Activated naive CD8-positive, alpha-beta T cell treated with anti-CD3 and anti-CD28 coated beads, Interleukin-2, amount 10 ng/mL, durations not matched to agents 7 days and 5 days (primary cell): ENCODE measurements around the gene MGA. TPM values are rescaled to one million over a fixed set of nuclear protein-coding genes. Genes with fewer than 3 reads are reported as not detected.
"Not testable (repeated sequence)": the region's sequence is repeated elsewhere in the genome, so short reads cannot be mapped to it uniquely, and the experiment has no call there.

Experiments used
- ATAC-seq: fragments of 150-1000 bp; cut with Tn5 transposase; one replicate; pipeline ENCODE4 v1.10.0; 2021; ENCODE audit warnings: low read depth, moderate library complexity
- POLR2A ChIA-PET: fragments of 350-600 bp; sonication (Branson Sonifier 250); formaldehyde crosslinking; loops from one replicate; lab custom pipeline; 2021; ENCODE audit warnings: antibody characterized with exemption; lab: Charles Lee
- DNase-seq: peaks from one replicate; pipeline ENCODE4 v3.0.0; 2021
- H3K27ac Mint-ChIP-seq: one replicate; pipeline ENCODE4 v1.8.0; 2022; ENCODE audit warnings: mild to moderate bottlenecking, mixed read lengths
- H3K27me3 Mint-ChIP-seq: one replicate; pipeline ENCODE4 v1.8.0; 2022; ENCODE audit warnings: mild to moderate bottlenecking, moderate library complexity, mixed read lengths
- H3K36me3 Mint-ChIP-seq: one replicate; pipeline ENCODE4 v1.8.0; 2021; ENCODE audit warnings: mild to moderate bottlenecking, mixed read lengths
- H3K4me1 Mint-ChIP-seq: one replicate; pipeline ENCODE4 v1.8.0; 2021; ENCODE audit warnings: mixed read lengths
- H3K4me3 Mint-ChIP-seq: one replicate; pipeline ENCODE4 v1.8.0; 2022; ENCODE audit warnings: mild to moderate bottlenecking, moderate library complexity, mixed read lengths
- H3K9me3 Mint-ChIP-seq: one replicate; pipeline ENCODE4 v1.8.0; 2021; ENCODE audit warnings: mixed read lengths
- total RNA-seq, 2 experiments: library from RNA; stranded (reverse); gene quantifications; one replicate each; pipeline ENCODE4 v1.2.3, GENCODE V29; 2021

MGA gene
- total RNA-seq, 2 experiments from 2014 or later = 43.1 to 46.2 TPM

GRCh38 chr15:41695750-41696436 is 35.7 kb downstream of the MGA start:
- H3K4me3 Mint-ChIP-seq = peak overlapping the region; percentile 62
- H3K27ac Mint-ChIP-seq = peak overlapping the region; percentile 85
- peaks cover 19% of the 10 kb centered on the region for H3K4me1 Mint-ChIP-seq
- no peaks in the 10 kb centered on the region for H3K9me3 Mint-ChIP-seq
- ATAC-seq (peak; percentile 99), DNase-seq (no peak)
- H3K27me3 Mint-ChIP-seq = no peaks in the 10 kb centered on the region
- POLR2A ChIA-PET = interaction anchor here (0.9 to 1.2 kb wide), 6 partner anchors 35 to 277 kb away, joined by 3 to 7 read pairs (median 4); partner anchors contain the start of genes MAPKBP1, MGA and RPAP1
- peaks cover 17% of the 10 kb centered on the region for H3K36me3 Mint-ChIP-seq

DNA sequence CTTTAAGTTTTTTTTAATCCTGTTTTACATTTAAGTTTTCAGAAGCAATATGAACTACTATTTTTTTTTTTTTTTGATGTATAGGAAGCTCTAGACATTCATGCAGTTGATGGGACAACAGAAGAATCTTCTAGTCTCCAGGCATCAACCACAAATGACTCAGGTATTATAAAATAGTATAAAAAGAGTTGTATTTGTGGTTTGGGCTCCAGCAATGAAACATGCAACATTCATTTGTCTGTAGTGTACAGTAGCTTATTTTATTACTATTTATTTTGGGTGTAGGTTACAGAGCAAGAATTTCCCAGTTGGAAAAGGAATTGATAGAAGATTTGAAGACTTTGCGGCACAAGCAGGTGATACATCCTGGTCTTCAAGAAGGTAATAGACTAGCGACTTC is 38.6 kb downstream of the MGA start:
- ATAC-seq (no peak), DNase-seq (no peak)
- Mint-ChIP-seq H3K4me1 (peaks cover 9% of the 10 kb centered on the region), H3K27me3 (no peaks in the 10 kb centered on the region), H3K36me3 (peaks cover 25% of the 10 kb centered on the region), H3K27ac (no peak overlapping the region), H3K9me3 (no peaks in the 10 kb centered on the region), H3K4me3 (no peak overlapping the region)
- POLR2A ChIA-PET = no interaction called here

DNA sequence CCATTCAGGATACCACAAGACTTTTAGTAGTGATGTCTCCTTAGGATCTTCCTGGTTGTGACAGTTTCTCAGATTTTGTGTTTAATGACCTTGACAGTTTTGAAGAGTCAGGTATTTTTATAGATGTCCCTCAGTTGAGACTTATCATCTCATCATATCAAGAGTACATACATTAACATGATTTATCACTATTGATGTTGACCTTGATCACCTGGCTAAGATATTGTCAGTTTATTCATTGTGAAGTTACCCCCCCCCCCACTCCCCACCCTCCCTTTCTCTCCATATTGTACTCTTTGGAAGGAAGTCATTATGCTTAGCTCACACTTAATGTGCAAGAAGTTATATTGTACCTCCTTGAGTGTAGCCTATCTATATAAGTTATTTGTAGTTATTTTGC is 42.9 kb downstream of the MGA start:
- no peak for ATAC-seq

GRCh38 chr15:41713047-41713446 is 52.8 kb downstream of the MGA start:
- H3K9me3 Mint-ChIP-seq = no peaks in the 10 kb centered on the region
- no peak overlapping the region for H3K27ac Mint-ChIP-seq
- no peak for DNase-seq
- no peak overlapping the region for H3K4me3 Mint-ChIP-seq
- POLR2A ChIA-PET = no interaction called here
- H3K36me3 Mint-ChIP-seq = peaks cover 13% of the 10 kb centered on the region
- no peaks in the 10 kb centered on the region for H3K27me3 Mint-ChIP-seq
- H3K4me1 Mint-ChIP-seq = no peaks in the 10 kb centered on the region
- ATAC-seq = no peak

More for the DNA sequence above, 42.9 kb downstream of the MGA start:
- H3K4me3 Mint-ChIP-seq = no peak overlapping the region
- no peaks in the 10 kb centered on the region for H3K4me1 Mint-ChIP-seq
- peaks cover 17% of the 10 kb centered on the region for H3K36me3 Mint-ChIP-seq
- POLR2A ChIA-PET = no interaction called here
- H3K27ac Mint-ChIP-seq = no peak overlapping the region
- no peaks in the 10 kb centered on the region for H3K27me3 Mint-ChIP-seq
- no peak for DNase-seq
- no peaks in the 10 kb centered on the region for H3K9me3 Mint-ChIP-seq

DNA sequence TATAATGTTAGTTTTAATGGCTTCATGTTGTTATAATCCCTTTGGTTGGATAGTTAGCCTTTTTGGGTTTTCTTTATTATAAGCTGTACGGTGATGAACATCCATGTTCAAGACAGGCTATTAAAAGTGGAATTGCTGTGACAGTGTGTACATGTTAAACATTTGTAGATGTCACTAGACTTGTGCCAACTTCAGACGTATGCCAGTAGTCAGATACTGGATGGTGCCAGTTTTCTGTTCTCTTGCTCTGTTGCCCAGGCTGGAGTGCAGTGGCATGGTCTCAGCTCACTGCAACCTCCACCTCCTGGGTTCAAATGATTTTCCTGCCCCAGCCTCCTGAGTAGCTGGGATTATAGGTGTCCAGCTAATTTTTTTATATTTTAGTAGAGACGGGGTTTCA is 54.1 kb downstream of the MGA start:
- ATAC-seq (no peak), DNase-seq (no peak)
- H3K27me3 Mint-ChIP-seq = no peaks in the 10 kb centered on the region
- POLR2A ChIA-PET = no interaction called here
- no peaks in the 10 kb centered on the region for H3K9me3 Mint-ChIP-seq
- no peaks in the 10 kb centered on the region for H3K4me1 Mint-ChIP-seq
- H3K4me3 Mint-ChIP-seq = no peak overlapping the region
- peaks cover 13% of the 10 kb centered on the region for H3K36me3 Mint-ChIP-seq
- H3K27ac Mint-ChIP-seq = no peak overlapping the region

GRCh38 chr15:41716864-41717263 is 56.7 kb downstream of the MGA start:
- Mint-ChIP-seq H3K27me3 (no peaks in the 10 kb centered on the region), H3K9me3 (no peaks in the 10 kb centered on the region), H3K27ac (no peak overlapping the region), H3K4me3 (no peak overlapping the region), H3K36me3 (peaks cover 6% of the 10 kb centered on the region), H3K4me1 (no peaks in the 10 kb centered on the region)
- ATAC-seq = no peak
- DNase-seq = no peak
- POLR2A ChIA-PET = no interaction called here

DNA sequence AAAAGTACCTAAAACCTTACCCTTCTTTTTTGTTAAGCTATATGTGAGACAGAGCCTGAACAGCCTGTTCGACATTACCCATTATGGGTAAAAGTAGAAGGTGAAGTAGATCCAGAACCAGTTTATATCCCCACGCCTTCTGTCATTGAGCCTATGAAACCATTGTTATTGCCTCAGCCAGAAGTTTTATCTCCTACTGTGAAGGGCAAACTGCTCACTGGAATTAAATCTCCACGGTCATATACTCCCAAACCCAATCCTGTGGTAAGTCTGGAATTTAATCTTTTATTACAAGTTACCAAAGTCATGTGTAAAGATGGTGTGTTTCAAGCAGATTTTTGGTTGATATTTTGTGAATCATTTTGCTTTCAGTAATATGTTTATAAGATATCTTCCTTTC is 66.9 kb downstream of the MGA start:
- POLR2A ChIA-PET = no interaction called here
- Mint-ChIP-seq H3K27ac (no peak overlapping the region), H3K4me3 (no peak overlapping the region), H3K27me3 (no peaks in the 10 kb centered on the region), H3K36me3 (peaks cover 3% of the 10 kb centered on the region), H3K4me1 (no peaks in the 10 kb centered on the region), H3K9me3 (no peaks in the 10 kb centered on the region)
- ATAC-seq (no peak), DNase-seq (no peak)

GRCh38 chr15:41728061-41728460 is 67.9 kb downstream of the MGA start:
- H3K9me3 Mint-ChIP-seq, H3K27me3 Mint-ChIP-seq, POLR2A ChIA-PET, H3K4me1 Mint-ChIP-seq, ATAC-seq, H3K27ac Mint-ChIP-seq, H3K4me3 Mint-ChIP-seq, H3K36me3 Mint-ChIP-seq, DNase-seq: not testable (repeated sequence)

GRCh38 chr15:41730543-41730942 is 70.3 kb downstream of the MGA start:
- Mint-ChIP-seq H3K27me3 (no peaks in the 10 kb centered on the region), H3K27ac (no peak overlapping the region), H3K9me3 (no peaks in the 10 kb centered on the region), H3K4me3 (no peak overlapping the region), H3K36me3 (peaks cover 3% of the 10 kb centered on the region), H3K4me1 (no peaks in the 10 kb centered on the region)
- ATAC-seq (no peak), DNase-seq (no peak)
- POLR2A ChIA-PET = no interaction called here

DNA sequence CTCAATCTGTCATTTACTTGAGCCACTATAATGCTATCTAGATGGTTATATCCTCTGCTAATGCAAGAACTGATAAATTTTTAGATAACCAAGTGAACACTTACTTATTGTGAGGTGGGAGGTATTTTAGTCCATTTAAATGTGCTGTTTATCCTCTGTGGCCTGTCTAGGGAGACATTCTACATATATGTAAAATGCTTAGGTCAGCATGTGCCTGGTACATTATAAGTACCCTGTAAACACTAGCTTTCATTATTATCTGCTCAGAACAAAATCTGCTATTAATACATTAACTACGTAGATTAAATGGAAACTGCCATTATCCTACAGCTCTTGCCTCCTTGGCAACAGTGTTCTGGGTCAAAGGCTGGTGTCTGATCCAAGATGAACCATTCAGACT is 72.3 kb downstream of the MGA start:
- Mint-ChIP-seq H3K27me3 (no peaks in the 10 kb centered on the region), H3K27ac (no peak overlapping the region), H3K9me3 (no peaks in the 10 kb centered on the region), H3K4me1 (no peaks in the 10 kb centered on the region), H3K4me3 (no peak overlapping the region), H3K36me3 (peaks cover 5% of the 10 kb centered on the region)
- no peak for DNase-seq
- no peak for ATAC-seq
- POLR2A ChIA-PET = interaction anchor here (0.6 kb wide), 1 partner anchor 32 kb away, joined by 3 read pairs; no protein-coding TSS in a partner anchor

DNA sequence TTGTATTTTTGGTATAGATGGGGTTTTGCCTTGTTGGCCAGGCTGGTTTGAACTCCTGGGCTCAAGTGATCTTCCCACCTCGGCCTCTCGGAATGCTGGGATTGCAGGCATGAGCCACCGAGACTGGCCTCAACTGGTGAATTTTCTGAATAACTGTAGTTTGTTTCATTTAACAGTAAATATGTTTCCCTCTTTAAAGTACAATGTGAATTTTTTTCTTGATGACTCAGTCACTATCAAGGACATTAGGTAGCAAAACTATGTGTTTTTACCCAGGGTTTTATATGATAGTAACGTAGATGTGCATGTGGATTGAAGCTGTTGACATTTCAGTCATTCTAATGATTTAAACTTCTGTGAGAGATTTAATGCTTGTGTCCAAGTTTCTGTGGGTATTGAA is 73.9 kb downstream of the MGA start:
- Mint-ChIP-seq H3K36me3 (peaks cover 8% of the 10 kb centered on the region), H3K9me3 (no peaks in the 10 kb centered on the region)

DNA sequence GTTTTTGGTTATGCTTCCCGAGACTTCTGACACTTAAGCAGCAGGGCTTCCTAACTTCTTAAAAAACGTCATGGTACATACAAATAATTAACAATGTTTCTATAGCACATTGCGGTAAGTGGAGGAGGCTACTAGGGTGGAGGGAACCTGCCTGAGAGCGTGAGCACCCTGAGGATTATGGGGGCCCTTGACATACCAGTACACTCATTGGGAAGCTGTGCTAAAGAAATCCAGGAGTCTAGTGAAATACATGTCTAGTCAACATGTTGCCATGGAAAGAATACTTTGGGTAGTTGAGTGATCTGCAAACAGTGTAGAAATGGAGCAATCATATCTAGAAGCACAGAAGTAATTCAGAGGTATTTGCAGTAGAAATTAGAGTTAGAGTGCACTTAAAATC is 74.8 kb downstream of the MGA start:
- DNase-seq (no peak), ATAC-seq (no peak)
- no peaks in the 10 kb centered on the region for H3K27me3 Mint-ChIP-seq
- H3K36me3 Mint-ChIP-seq = peaks cover 8% of the 10 kb centered on the region
- H3K4me1 Mint-ChIP-seq = no peaks in the 10 kb centered on the region
- H3K4me3 Mint-ChIP-seq = no peak overlapping the region
- POLR2A ChIA-PET = no interaction called here
- no peaks in the 10 kb centered on the region for H3K9me3 Mint-ChIP-seq
- no peak overlapping the region for H3K27ac Mint-ChIP-seq

More for the DNA sequence above, 73.9 kb downstream of the MGA start:
- Mint-ChIP-seq H3K4me3 (no peak overlapping the region), H3K27ac (no peak overlapping the region), H3K27me3 (no peaks in the 10 kb centered on the region), H3K4me1 (no peaks in the 10 kb centered on the region)
- POLR2A ChIA-PET = no interaction called here
- DNase-seq = no peak
- ATAC-seq = no peak

GRCh38 chr15:41735492-41735891 is 75.3 kb downstream of the MGA start:
- H3K4me1 Mint-ChIP-seq, H3K36me3 Mint-ChIP-seq: not testable (repeated sequence)

DNA sequence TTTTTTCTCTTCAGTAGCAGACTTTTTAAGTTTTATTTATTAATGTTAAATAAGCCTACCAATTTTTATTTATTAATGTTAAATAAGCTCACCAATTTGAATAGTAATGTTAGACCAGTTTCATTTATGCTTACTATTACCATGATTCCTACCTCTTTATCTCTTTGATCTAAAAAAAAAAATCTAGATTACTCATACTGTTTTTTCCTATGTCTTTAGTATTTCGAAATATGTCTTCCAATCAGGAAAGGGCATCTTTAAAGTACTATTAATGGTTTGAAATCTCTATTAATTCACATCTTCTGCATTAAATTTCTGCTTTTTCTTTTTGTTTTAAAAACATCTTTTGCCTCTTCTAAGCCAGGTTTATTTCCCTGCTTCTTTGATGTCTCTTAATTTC is 86.6 kb downstream of the MGA start:
- POLR2A ChIA-PET = interaction anchor here (1.0 kb wide), 1 partner anchor 36 kb away, joined by 7 read pairs; no protein-coding TSS in a partner anchor
- no peak for DNase-seq
- Mint-ChIP-seq H3K36me3 (peaks cover 16% of the 10 kb centered on the region), H3K27me3 (no peaks in the 10 kb centered on the region), H3K27ac (no peak overlapping the region), H3K4me1 (no peaks in the 10 kb centered on the region), H3K4me3 (no peak overlapping the region), H3K9me3 (no peaks in the 10 kb centered on the region)
- no peak for ATAC-seq

More at GRCh38 chr15:41735492-41735891, 75.3 kb downstream of the MGA start:
- ATAC-seq, H3K27me3 Mint-ChIP-seq, DNase-seq, H3K27ac Mint-ChIP-seq, POLR2A ChIA-PET, H3K9me3 Mint-ChIP-seq, H3K4me3 Mint-ChIP-seq: not testable (repeated sequence)
